Measurements from ENCODE around the gene AFAP1. TPM values are rescaled to one million over a fixed set of nuclear protein-coding genes. Genes with fewer than 3 reads are reported as not detected.
"Not testable (repeated sequence)": the region's sequence is repeated elsewhere in the genome, so short reads cannot be mapped to it uniquely, and the experiment has no call there.

Gene AFAP1
- polyA plus RNA-seq, 2 donors = 2.0 to 4.0 TPM

DNA sequence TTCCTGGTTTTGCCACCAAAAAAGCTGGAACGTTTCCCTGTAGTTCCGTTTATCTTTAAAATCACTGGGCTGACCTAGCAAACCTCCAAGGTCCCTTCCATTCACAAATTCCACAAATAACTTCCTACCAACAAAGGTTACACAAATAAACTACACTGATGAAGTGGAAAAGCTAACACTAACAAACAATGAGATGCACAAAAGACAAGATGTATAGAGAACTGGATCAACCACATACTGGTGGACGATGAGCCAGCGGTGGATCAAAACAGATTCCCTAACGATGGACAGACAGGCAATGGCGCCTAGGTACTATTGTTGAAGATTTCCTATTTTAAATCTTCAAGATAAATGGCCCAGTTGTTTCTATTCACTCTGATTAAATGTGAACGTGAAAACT, 15.5 kb downstream of the AFAP1 start:
- H3K4me1 ChIP-seq (ENCODE audit: control insufficient read depth in 2 of 2, insufficient read depth in 2 of 2, low read length in 1 of 2) = peaks cover 0 to 6% of the 10 kb centered on the region in 2 donors
- no peaks in the 10 kb centered on the region for H3K36me3 ChIP-seq (ENCODE audit: control insufficient read depth in 2 of 2, insufficient read depth in 2 of 2, low read length in 1 of 2)
- no peak overlapping the region for H3K27ac ChIP-seq (ENCODE audit: low read depth in 2 of 2, low read length in 1 of 2)
- 53 to 69% methylated on average over 7 of the region's 7 CpGs for WGBS, 2 donors
- no peak overlapping the region for H3K4me3 ChIP-seq (ENCODE audit: low read depth in 1 of 2, low read length in 2 of 2)
- H3K27me3 ChIP-seq (ENCODE audit: control insufficient read depth in 1 of 2, insufficient read depth in 2 of 2, low read length in 2 of 2) = no peaks in the 10 kb centered on the region
- no peaks in the 10 kb centered on the region for H3K9me3 ChIP-seq (ENCODE audit: control insufficient read depth in 2 of 2, insufficient read depth in 1 of 2, low read depth in 1 of 2, low read length in 1 of 2)

DNA sequence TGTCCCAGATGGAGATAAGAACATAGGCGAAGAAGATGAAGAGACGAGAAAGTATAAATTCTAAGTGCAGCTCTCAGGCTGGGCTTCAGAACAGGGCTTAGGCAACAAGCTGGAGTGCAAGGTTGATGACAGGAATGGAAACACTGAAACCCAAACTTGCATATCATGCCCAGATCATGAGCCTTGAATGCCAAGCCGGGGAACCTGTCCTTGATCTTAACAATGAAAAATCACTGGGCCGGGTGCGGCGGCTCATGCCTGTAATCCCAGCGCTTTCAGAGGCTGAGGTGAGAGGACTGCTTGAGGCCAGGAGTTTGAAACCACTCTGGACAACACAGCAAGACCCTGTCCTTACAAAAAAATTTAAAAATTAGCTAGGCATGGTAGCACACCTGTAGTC, 17.2 kb downstream of the AFAP1 start:
- Histone ChIP-seq H3K9me3 (ENCODE audit: control insufficient read depth in 2 of 2, insufficient read depth in 1 of 2, low read depth in 1 of 2, low read length in 1 of 2) (no peaks in the 10 kb centered on the region), H3K27ac (ENCODE audit: low read depth in 2 of 2, low read length in 1 of 2) (peak overlapping the region in 1 of 2 donors; percentile 53), H3K4me1 (ENCODE audit: control insufficient read depth in 2 of 2, insufficient read depth in 2 of 2, low read length in 1 of 2) (peaks cover 0 to 2% of the 10 kb centered on the region in 2 donors), H3K27me3 (ENCODE audit: control insufficient read depth in 1 of 2, insufficient read depth in 2 of 2, low read length in 2 of 2) (no peaks in the 10 kb centered on the region), H3K4me3 (ENCODE audit: low read depth in 1 of 2, low read length in 2 of 2) (no peak overlapping the region), H3K36me3 (ENCODE audit: control insufficient read depth in 2 of 2, insufficient read depth in 2 of 2, low read length in 1 of 2) (no peaks in the 10 kb centered on the region)
- 82 to 93% methylated on average over 7 of the region's 7 CpGs for WGBS, 2 donors

DNA sequence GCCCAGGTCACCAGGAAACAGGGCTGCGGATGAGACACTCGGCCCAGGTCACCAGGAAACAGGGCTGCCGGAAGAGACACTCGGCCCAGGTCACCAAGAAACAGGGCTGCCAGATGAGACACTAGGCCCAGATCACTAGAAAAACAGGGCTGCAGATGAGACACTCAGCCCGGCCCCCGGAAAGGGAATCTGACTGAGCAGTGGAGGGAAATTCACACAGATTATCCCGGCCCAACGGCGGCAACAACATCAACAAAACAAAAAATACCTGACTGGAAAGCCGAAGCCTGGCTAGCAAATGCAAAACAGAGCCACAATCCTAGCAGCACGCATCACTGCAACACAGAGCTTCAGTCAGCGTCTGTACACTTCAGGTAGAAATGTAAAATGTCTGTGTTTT, 20.7 kb downstream of the AFAP1 start:
- H3K27ac ChIP-seq (ENCODE audit: low read depth in 2 of 2, low read length in 1 of 2) = peak overlapping the region in 1 of 2 donors; percentile 22

DNA sequence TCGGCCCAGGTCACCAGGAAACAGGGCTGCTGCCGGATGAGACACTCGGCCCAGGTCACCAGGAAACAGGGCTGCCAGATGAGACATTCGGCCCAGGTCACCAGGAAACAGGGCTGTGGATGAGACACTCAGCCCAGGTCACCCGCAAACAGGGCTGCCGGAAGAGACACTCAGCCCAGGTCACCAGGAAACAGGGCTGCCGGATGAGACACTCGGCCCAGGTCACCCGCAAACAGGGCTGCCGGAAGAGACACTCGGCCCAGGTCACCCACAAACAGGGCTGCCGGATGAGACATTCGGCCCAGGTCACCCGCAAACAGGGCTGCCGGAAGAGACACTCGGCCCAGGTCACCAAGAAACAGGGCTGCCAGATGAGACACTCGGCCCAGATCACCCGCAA, 21.5 kb downstream of the AFAP1 start:
- H3K27ac ChIP-seq (ENCODE audit: low read depth in 2 of 2, low read length in 1 of 2) = peak overlapping the region in 1 of 2 donors; percentile 5
- not testable (repeated sequence) for H3K9me3 ChIP-seq (ENCODE audit: control insufficient read depth in 2 of 2, insufficient read depth in 1 of 2, low read depth in 1 of 2, low read length in 1 of 2); H3K36me3 ChIP-seq (ENCODE audit: control insufficient read depth in 2 of 2, insufficient read depth in 2 of 2, low read length in 1 of 2); H3K27me3 ChIP-seq (ENCODE audit: control insufficient read depth in 1 of 2, insufficient read depth in 2 of 2, low read length in 2 of 2); H3K4me1 ChIP-seq (ENCODE audit: control insufficient read depth in 2 of 2, insufficient read depth in 2 of 2, low read length in 1 of 2); H3K4me3 ChIP-seq (ENCODE audit: low read depth in 1 of 2, low read length in 2 of 2)
- WGBS, 2 donors = 84 to 85% methylated on average over 18 of the region's 18 CpGs

More for the DNA sequence above, 20.7 kb downstream of the AFAP1 start:
- Histone ChIP-seq H3K36me3 (ENCODE audit: control insufficient read depth in 2 of 2, insufficient read depth in 2 of 2, low read length in 1 of 2) (no peaks in the 10 kb centered on the region), H3K27me3 (ENCODE audit: control insufficient read depth in 1 of 2, insufficient read depth in 2 of 2, low read length in 2 of 2) (no peaks in the 10 kb centered on the region), H3K4me1 (ENCODE audit: control insufficient read depth in 2 of 2, insufficient read depth in 2 of 2, low read length in 1 of 2) (peaks cover 0 to 2% of the 10 kb centered on the region in 2 donors), H3K9me3 (ENCODE audit: control insufficient read depth in 2 of 2, insufficient read depth in 1 of 2, low read depth in 1 of 2, low read length in 1 of 2) (no peaks in the 10 kb centered on the region), H3K4me3 (ENCODE audit: low read depth in 1 of 2, low read length in 2 of 2) (no peak overlapping the region)
- WGBS, 2 donors = 78 to 85% methylated on average over 12 of the region's 12 CpGs

DNA sequence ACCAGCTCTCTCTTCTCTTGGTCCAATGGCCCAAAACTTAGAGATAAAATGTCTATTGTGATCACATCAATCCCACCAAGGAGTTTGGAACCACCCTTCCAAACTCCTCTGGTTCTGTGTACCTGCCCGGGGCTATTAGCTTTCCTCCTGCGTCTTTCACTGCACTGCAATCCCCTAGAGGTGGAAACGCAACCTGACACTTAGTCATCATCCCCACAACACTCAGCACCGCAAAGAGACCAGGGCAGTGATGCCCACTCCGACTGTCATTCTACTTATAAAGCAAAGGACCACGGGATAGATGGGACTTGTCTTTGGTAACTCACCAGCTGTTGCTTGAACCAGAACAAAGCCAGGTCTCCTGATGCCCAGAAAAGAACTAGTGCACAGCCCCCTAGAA, 22.0 kb downstream of the AFAP1 start:
- Histone ChIP-seq H3K27ac (ENCODE audit: low read depth in 2 of 2, low read length in 1 of 2) (no peak overlapping the region), H3K4me3 (ENCODE audit: low read depth in 1 of 2, low read length in 2 of 2) (no peak overlapping the region), H3K36me3 (ENCODE audit: control insufficient read depth in 2 of 2, insufficient read depth in 2 of 2, low read length in 1 of 2) (no peaks in the 10 kb centered on the region), H3K9me3 (ENCODE audit: control insufficient read depth in 2 of 2, insufficient read depth in 1 of 2, low read depth in 1 of 2, low read length in 1 of 2) (no peaks in the 10 kb centered on the region), H3K4me1 (ENCODE audit: control insufficient read depth in 2 of 2, insufficient read depth in 2 of 2, low read length in 1 of 2) (peaks cover 0 to 2% of the 10 kb centered on the region in 2 donors), H3K27me3 (ENCODE audit: control insufficient read depth in 1 of 2, insufficient read depth in 2 of 2, low read length in 2 of 2) (no peaks in the 10 kb centered on the region)
- WGBS, 2 donors = 72 to 82% methylated on average over 6 of the region's 6 CpGs

DNA sequence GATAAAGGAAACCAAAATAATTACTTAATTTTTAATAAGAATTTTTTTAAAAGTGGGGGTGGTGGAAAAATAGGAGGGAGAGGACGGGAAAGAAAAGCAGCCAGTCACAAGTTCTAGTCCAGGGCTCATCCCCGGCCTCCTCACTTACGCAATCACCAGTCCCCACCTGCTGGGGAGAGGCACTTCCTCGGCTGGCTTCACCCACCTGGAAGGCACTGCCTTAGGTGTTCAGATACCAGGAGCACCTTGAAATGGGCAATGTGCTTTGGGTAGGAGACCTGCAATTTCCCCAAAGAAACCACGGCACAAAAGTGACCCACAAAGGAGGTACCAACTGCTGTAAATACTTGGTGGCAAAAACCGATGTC, 23.8 kb downstream of the AFAP1 start:
- WGBS, 2 donors = 58 to 69% methylated on average over 6 of the region's 6 CpGs

DNA sequence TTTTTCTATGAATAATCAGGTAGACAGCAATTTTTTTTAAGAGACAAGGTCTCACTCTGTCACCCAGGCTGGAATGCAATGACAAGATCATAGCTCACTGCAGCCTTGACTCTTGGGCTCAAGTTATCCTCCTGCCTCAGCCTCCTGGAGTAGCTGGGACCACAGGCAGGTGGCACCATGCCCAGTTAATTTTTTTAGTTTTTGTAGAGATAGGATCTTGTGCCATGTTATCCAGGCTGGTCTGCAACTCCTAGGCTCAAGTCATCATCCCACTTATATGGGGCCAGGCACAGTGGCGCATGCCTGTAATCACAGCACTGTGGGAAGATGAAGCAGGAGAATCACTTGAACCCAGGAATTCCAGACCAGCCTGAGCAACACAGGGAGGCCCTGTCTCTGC, 26.8 kb downstream of the AFAP1 start:
- no peaks in the 10 kb centered on the region for H3K9me3 ChIP-seq (ENCODE audit: control insufficient read depth in 2 of 2, insufficient read depth in 1 of 2, low read depth in 1 of 2, low read length in 1 of 2)
- H3K4me1 ChIP-seq (ENCODE audit: control insufficient read depth in 2 of 2, insufficient read depth in 2 of 2, low read length in 1 of 2) = peaks cover 7 to 15% of the 10 kb centered on the region in 2 donors
- WGBS, 2 donors = 94 to 96% methylated on average over 1 of the region's 1 CpG

More for the DNA sequence above, 23.8 kb downstream of the AFAP1 start:
- no peaks in the 10 kb centered on the region for H3K9me3 ChIP-seq (ENCODE audit: control insufficient read depth in 2 of 2, insufficient read depth in 1 of 2, low read depth in 1 of 2, low read length in 1 of 2)
- H3K36me3 ChIP-seq (ENCODE audit: control insufficient read depth in 2 of 2, insufficient read depth in 2 of 2, low read length in 1 of 2) = no peaks in the 10 kb centered on the region
- H3K27me3 ChIP-seq (ENCODE audit: control insufficient read depth in 1 of 2, insufficient read depth in 2 of 2, low read length in 2 of 2) = no peaks in the 10 kb centered on the region
- peaks cover 0 to 6% of the 10 kb centered on the region in 2 donors for H3K4me1 ChIP-seq (ENCODE audit: control insufficient read depth in 2 of 2, insufficient read depth in 2 of 2, low read length in 1 of 2)
- no peak overlapping the region for H3K27ac ChIP-seq (ENCODE audit: low read depth in 2 of 2, low read length in 1 of 2)
- H3K4me3 ChIP-seq (ENCODE audit: low read depth in 1 of 2, low read length in 2 of 2) = no peak overlapping the region

DNA sequence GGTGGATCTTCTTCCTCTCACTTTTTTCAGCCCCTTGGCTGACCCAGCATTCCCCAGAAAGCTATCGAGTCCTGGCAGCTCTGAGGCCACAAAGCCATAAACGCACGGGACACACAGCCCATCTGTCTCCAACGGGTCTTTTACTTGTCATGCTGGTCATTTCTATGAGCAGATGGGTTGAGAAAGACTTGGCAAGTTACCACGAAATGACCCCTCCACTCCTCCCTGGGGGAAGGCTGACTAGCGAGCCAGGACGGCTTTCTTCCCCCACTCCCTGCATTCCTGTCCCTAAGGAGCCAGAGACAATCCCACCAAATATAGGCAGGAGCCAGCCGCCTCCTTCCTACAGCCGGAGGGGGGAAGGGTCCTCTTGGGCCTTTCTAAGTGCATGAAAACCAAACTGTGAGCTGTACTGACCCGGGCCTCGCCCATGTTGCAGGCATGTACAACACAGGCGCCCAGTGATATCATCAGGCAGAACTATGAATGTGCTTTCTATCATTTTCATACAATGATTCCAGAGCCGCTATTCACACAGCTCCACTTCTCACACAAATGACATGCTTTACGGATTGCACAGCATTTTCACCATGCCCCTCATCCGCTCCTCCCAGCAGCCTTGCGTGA, 28.6 kb downstream of the AFAP1 start:
- Histone ChIP-seq H3K36me3 (ENCODE audit: control insufficient read depth in 2 of 2, insufficient read depth in 2 of 2, low read length in 1 of 2) (no peaks in the 10 kb centered on the region), H3K4me3 (ENCODE audit: low read depth in 1 of 2, low read length in 2 of 2) (no peak overlapping the region), H3K27ac (ENCODE audit: low read depth in 2 of 2, low read length in 1 of 2) (peak overlapping the region; percentile 66 to 82), H3K4me1 (ENCODE audit: control insufficient read depth in 2 of 2, insufficient read depth in 2 of 2, low read length in 1 of 2) (peaks cover 7 to 13% of the 10 kb centered on the region in 2 donors), H3K9me3 (ENCODE audit: control insufficient read depth in 2 of 2, insufficient read depth in 1 of 2, low read depth in 1 of 2, low read length in 1 of 2) (no peaks in the 10 kb centered on the region), H3K27me3 (ENCODE audit: control insufficient read depth in 1 of 2, insufficient read depth in 2 of 2, low read length in 2 of 2) (no peaks in the 10 kb centered on the region)
- 63 to 68% methylated on average over 16 of the region's 16 CpGs for WGBS, 2 donors

More for the DNA sequence above, 26.8 kb downstream of the AFAP1 start:
- H3K36me3 ChIP-seq (ENCODE audit: control insufficient read depth in 2 of 2, insufficient read depth in 2 of 2, low read length in 1 of 2) = no peaks in the 10 kb centered on the region
- peak overlapping the region in 1 of 2 donors; percentile 31 for H3K27ac ChIP-seq (ENCODE audit: low read depth in 2 of 2, low read length in 1 of 2)
- H3K4me3 ChIP-seq (ENCODE audit: low read depth in 1 of 2, low read length in 2 of 2) = no peak overlapping the region
- no peaks in the 10 kb centered on the region for H3K27me3 ChIP-seq (ENCODE audit: control insufficient read depth in 1 of 2, insufficient read depth in 2 of 2, low read length in 2 of 2)

DNA sequence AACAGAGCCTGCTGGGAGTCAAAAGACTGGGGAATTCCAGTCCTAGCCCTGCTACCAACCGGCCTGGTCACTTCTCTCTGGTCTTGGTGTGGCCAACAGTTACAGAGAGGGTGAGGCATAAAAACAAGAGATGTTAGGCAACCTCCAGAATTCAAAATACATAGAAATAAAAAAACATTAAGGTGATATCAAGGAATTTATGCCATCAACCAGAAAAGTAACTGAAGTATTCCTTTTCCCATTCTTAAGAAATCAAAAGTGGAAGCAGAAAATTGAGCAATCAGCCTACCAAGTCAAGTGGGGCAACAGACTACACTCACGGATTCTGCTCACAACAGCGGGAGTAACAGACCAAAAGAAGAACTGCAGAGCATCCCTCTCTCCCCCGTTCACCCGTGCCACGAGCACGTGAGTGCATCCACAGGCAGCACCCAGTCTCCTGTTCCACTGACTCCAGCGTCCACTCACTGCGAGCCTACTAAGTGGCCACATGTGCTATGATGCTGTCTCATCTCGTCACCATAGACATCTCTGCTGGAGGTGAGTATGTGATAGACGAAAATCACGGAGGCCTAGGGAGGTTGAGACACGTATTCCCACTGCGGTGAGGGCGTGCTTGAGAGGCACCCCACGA, 29.3 kb downstream of the AFAP1 start:
- Histone ChIP-seq H3K4me3 (ENCODE audit: low read depth in 1 of 2, low read length in 2 of 2) (no peak overlapping the region), H3K9me3 (ENCODE audit: control insufficient read depth in 2 of 2, insufficient read depth in 1 of 2, low read depth in 1 of 2, low read length in 1 of 2) (no peaks in the 10 kb centered on the region), H3K27me3 (ENCODE audit: control insufficient read depth in 1 of 2, insufficient read depth in 2 of 2, low read length in 2 of 2) (no peaks in the 10 kb centered on the region), H3K27ac (ENCODE audit: low read depth in 2 of 2, low read length in 1 of 2) (peak overlapping the region; percentile 80 to 82), H3K36me3 (ENCODE audit: control insufficient read depth in 2 of 2, insufficient read depth in 2 of 2, low read length in 1 of 2) (no peaks in the 10 kb centered on the region), H3K4me1 (ENCODE audit: control insufficient read depth in 2 of 2, insufficient read depth in 2 of 2, low read length in 1 of 2) (peaks cover 7 to 13% of the 10 kb centered on the region in 2 donors)
- 71 to 75% methylated on average over 16 of the region's 16 CpGs for WGBS, 2 donors
